HepG2 (cell line): ENCODE data around the gene TTC31. TPM values are rescaled to one million over a fixed set of nuclear protein-coding genes. Genes with fewer than 3 reads are reported as not detected.

ENCODE experiments used
- ARID2 ChIP-seq: sonication (generic); formaldehyde crosslinking; IDR thresholded peaks from 2 replicates; pipeline ENCODE4 v1.8.1; 2022; ENCODE audit warnings: mild to moderate bottlenecking, missing genetic modification reagents, borderline replicate concordance
- GATAD2A ChIP-seq: IDR thresholded peaks from 2 replicates; pipeline ENCODE4 v1.6.1; 2016
- HDAC2 ChIP-seq: sonication (generic); formaldehyde crosslinking; IDR thresholded peaks from 2 replicates; pipeline ENCODE4 v1.4.0; 2020; ENCODE audit warnings: missing genetic modification reagents
- HES4 ChIP-seq: sonication (generic); formaldehyde crosslinking; IDR thresholded peaks from 2 replicates; pipeline ENCODE4 v1.9.0; 2021; ENCODE audit warnings: mild to moderate bottlenecking, missing genetic modification reagents, borderline replicate concordance
- HNRNPK ChIP-seq: fragments of 200-400 bp; formaldehyde crosslinking; IDR thresholded peaks from 2 replicates; pipeline ENCODE4 v1.6.1; 2018; ENCODE audit warnings: low read length, low read depth, moderate library complexity, mild to moderate bottlenecking; ENCODE audit not compliant: poor library complexity, severe bottlenecking
- MAZ ChIP-seq, 2 experiments: sonication (generic) in 1 of 2; formaldehyde crosslinking in 1 of 2; IDR thresholded peaks; 2 replicates each; pipeline versions ENCODE4 v1.5.0 to v1.6.1; 2012 to 2020; ENCODE audit warnings: low read depth in 2 of 2, mild to moderate bottlenecking in 2 of 2, borderline replicate concordance in 1 of 2, improper control_type of control experiment in 1 of 2, low read length in 1 of 2, missing genetic modification reagents in 1 of 2, moderate library complexity in 1 of 2
- POLR2A ChIP-seq, 2 experiments: IDR thresholded peaks; 2 replicates each; pipeline ENCODE4 v1.6.1; 2011; ENCODE audit warnings: low read depth in 2 of 2, low read length in 2 of 2, mild to moderate bottlenecking in 1 of 2, moderate library complexity in 1 of 2; ENCODE audit not compliant: insufficient read depth in 1 of 2
- PPARG ChIP-seq: conservative IDR thresholded peaks from 2 replicates; pipeline ENCODE4 v1.6.1; 2016; ENCODE audit warnings: missing biosample characterization, missing genetic modification reagents
- RARG ChIP-seq: sonication (generic); formaldehyde crosslinking; IDR thresholded peaks from 2 replicates; pipeline ENCODE4 v1.4.0; 2020; ENCODE audit warnings: low read depth, mild to moderate bottlenecking, missing genetic modification reagents
- SOX6 ChIP-seq, 2 experiments: fragments of 450-650 bp in 1 of 2; sonication (generic) in 1 of 2; formaldehyde crosslinking in 1 of 2; IDR thresholded peaks; 2 replicates each; pipeline versions ENCODE4 v1.4.0 to v1.6.1; 2017 to 2020; ENCODE audit warnings: antibody characterized with exemption in 1 of 2, mild to moderate bottlenecking in 1 of 2, missing genetic modification reagents in 1 of 2
- SPEN ChIP-seq: sonication (generic); formaldehyde crosslinking; IDR thresholded peaks from 2 replicates; pipeline ENCODE4 v1.5.1; 2020; ENCODE audit warnings: low read depth, mild to moderate bottlenecking, missing genetic modification reagents
- TARDBP ChIP-seq: sonication (generic); formaldehyde crosslinking; IDR thresholded peaks from 2 replicates; pipeline ENCODE4 v1.8.0; 2022; ENCODE audit warnings: mild to moderate bottlenecking, missing genetic modification reagents
- TOE1 ChIP-seq: sonication (generic); formaldehyde crosslinking; IDR thresholded peaks from 2 replicates; pipeline ENCODE4 v1.4.0; 2020; ENCODE audit warnings: mild to moderate bottlenecking, missing genetic modification reagents
- XRCC5 ChIP-seq: fragments of 200-400 bp; formaldehyde crosslinking; optimal IDR thresholded peaks from 2 replicates; pipeline ENCODE3; 2017; ENCODE audit warnings: mild to moderate bottlenecking, low read length
- ZBTB14 ChIP-seq: sonication (generic); formaldehyde crosslinking; IDR thresholded peaks from 2 replicates; pipeline ENCODE4 v1.4.0; 2020; ENCODE audit warnings: missing genetic modification reagents
- ZMYM3 ChIP-seq: sonication (generic); formaldehyde crosslinking; IDR thresholded peaks from 2 replicates; pipeline ENCODE4 v1.5.1; 2020; ENCODE audit warnings: mild to moderate bottlenecking, missing genetic modification reagents
- ZNF205 ChIP-seq: IDR thresholded peaks from 2 replicates; pipeline ENCODE4 v1.6.1; 2018; ENCODE audit warnings: missing biosample characterization, missing genetic modification reagents
- ZNF251 ChIP-seq: sonication (generic); formaldehyde crosslinking; IDR thresholded peaks from 2 replicates; pipeline ENCODE4 v1.9.0; 2021; ENCODE audit warnings: mild to moderate bottlenecking, missing genetic modification reagents
- ZNF333 ChIP-seq: sonication (generic); formaldehyde crosslinking; IDR thresholded peaks from 2 replicates; pipeline ENCODE4 v1.4.0; 2020; ENCODE audit warnings: mild to moderate bottlenecking, missing genetic modification reagents, borderline replicate concordance
- ZNF678 ChIP-seq: sonication (generic); formaldehyde crosslinking; IDR thresholded peaks from 2 replicates; pipeline ENCODE4 v1.4.0; 2020; ENCODE audit warnings: mild to moderate bottlenecking, missing genetic modification reagents
- ZNF776 ChIP-seq: sonication (generic); formaldehyde crosslinking; IDR thresholded peaks from 2 replicates; pipeline ENCODE4 v1.4.0; 2020; ENCODE audit warnings: mild to moderate bottlenecking, missing genetic modification reagents
- ZNF788 ChIP-seq: sonication (generic); formaldehyde crosslinking; IDR thresholded peaks from 2 replicates; pipeline ENCODE4 v1.5.0; 2020; ENCODE audit warnings: mild to moderate bottlenecking, missing genetic modification reagents, borderline replicate concordance
- ZNF850 ChIP-seq: sonication (generic); formaldehyde crosslinking; conservative IDR thresholded peaks from 2 replicates; pipeline ENCODE4 v1.9.0; 2021; ENCODE audit warnings: mild to moderate bottlenecking, missing genetic modification reagents
- ZSCAN9 ChIP-seq: IDR thresholded peaks from 2 replicates; pipeline ENCODE4 v1.6.1; 2016; ENCODE audit warnings: borderline replicate concordance
- polyA plus RNA-seq, 8 experiments: library from polyadenylated mRNA; depleted of rRNA in 3 of 8; stranded (reverse) in 7 of 8; unstranded in 1 of 8; fragments of >200 nt; fragmentation: Illumina TruSeq in 4 of 8; extraction: Trizol in 4 of 8; gene quantifications; 2 replicates each; pipeline versions ENCODE4 v1.2.1 to v1.2.3, GENCODE V29; 2011 to 2016; ENCODE audit warnings: low read depth in 4 of 8, missing spikeins in 1 of 8, mixed read lengths in 1 of 8; ENCODE audit not compliant: insufficient read depth in 1 of 8
- total RNA-seq, 5 experiments: library from RNA; depleted of rRNA; stranded (reverse); fragments of >200 nt; fragmentation: Illumina TruSeq; extraction: Trizol; gene quantifications; 2 replicates each; pipeline ENCODE4 v1.2.3, GENCODE V29; 2016; ENCODE audit warnings: low read depth in 1 of 5
- TF ChIP-seq, protein P1 (sequence below): IDR thresholded peaks from 2 replicates; pipeline ENCODE4 v1.6.1; 2012; ENCODE audit warnings: inconsistent platforms
- TF ChIP-seq, protein P2 (sequence below): sonication (generic); formaldehyde crosslinking; IDR thresholded peaks from 2 replicates; pipeline ENCODE4 v1.5.0; 2020; ENCODE audit warnings: mild to moderate bottlenecking, missing genetic modification reagents
- TF ChIP-seq, protein P3 (sequence below): IDR thresholded peaks from 2 replicates; pipeline ENCODE4 v1.6.1; 2016; ENCODE audit warnings: missing genetic modification reagents, missing compliant biosample characterization

The TTC31 gene
- total and polyA plus RNA-seq, 2 of the 13 experiments (the other 11 are each of a cell fraction or from before 2014, with no cell fraction given): 28.3 to 39.5 TPM

DNA sequence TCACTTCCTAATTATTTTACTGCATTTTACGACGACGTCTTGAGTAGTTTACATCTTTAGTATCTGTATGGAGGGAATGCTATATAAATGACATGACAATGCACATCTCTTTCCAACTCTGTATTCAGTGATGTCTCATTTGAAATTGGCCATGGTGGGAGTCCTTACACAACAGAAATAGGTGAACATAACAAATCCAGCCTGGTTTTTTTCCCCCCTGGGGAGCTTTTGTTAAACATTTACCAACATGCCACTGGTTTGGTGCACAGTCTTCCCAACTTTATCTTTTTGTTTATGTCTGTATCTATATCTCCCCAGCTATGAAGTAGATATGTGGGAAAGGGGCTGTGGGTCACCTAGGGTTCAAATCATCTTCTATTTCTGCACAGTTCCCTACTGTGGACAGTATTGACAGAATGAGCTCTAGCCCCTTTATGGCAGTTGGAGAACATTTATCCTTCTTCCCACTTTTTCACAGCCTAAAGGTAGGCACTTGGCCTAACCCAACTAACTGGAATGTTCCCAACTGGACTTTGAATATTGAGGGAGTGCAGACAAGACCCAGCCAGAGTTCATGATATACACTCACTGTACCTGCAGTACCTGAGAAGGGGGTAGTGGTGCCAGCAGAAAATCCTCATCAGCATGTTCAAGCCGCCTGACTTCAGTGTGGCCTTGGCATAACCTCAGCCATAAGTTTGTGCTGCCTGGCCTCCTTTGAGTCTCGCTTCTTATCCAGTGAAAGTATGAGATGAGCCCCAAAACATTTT lies 35.5 kb upstream of the TTC31 start (continued):
- peak; percentile 73; the same call in 1 of the 2 replicates for TF ChIP-seq ZSCAN9 (CRISPR knock-in tag)
- TF ChIP-seq TOE1 (CRISPR knock-in tag): 0 out of 2 replicates have a peak, but pooled peaks have one; percentile 60
- TF ChIP-seq, protein P1, sequence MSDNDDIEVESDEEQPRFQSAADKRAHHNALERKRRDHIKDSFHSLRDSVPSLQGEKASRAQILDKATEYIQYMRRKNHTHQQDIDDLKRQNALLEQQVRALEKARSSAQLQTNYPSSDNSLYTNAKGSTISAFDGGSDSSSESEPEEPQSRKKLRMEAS: no peak
- TF ChIP-seq POLR2A (IDR thresholded peaks at IDR 0.05; ENCODE audit: insufficient read depth in 1 of 2, low read depth in 2 of 2, low read length in 2 of 2): peak in 1 of 2 experiments; percentile 44; a peak in 1 of 4 replicates
- TF ChIP-seq ZNF205 (CRISPR knock-in tag): no peak
- TF ChIP-seq, protein P2, sequence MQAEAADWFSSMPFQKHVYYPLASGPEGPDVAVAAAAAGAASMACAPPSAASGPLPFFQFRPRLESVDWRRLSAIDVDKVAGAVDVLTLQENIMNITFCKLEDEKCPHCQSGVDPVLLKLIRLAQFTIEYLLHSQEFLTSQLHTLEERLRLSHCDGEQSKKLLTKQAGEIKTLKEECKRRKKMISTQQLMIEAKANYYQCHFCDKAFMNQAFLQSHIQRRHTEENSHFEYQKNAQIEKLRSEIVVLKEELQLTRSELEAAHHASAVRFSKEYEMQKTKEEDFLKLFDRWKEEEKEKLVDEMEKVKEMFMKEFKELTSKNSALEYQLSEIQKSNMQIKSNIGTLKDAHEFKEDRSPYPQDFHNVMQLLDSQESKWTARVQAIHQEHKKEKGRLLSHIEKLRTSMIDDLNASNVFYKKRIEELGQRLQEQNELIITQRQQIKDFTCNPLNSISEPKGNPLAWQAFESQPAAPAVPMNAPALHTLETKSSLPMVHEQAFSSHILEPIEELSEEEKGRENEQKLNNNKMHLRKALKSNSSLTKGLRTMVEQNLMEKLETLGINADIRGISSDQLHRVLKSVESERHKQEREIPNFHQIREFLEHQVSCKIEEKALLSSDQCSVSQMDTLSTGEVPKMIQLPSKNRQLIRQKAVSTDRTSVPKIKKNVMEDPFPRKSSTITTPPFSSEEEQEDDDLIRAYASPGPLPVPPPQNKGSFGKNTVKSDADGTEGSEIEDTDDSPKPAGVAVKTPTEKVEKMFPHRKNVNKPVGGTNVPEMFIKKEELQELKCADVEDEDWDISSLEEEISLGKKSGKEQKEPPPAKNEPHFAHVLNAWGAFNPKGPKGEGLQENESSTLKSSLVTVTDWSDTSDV: no peak
- TF ChIP-seq, protein P3, sequence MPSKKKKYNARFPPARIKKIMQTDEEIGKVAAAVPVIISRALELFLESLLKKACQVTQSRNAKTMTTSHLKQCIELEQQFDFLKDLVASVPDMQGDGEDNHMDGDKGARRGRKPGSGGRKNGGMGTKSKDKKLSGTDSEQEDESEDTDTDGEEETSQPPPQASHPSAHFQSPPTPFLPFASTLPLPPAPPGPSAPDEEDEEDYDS: peak; percentile 61
- TF ChIP-seq HNRNPK: no peak
- no peak for TF ChIP-seq HES4 (CRISPR knock-in tag)
- no peak for TF ChIP-seq ZBTB14 (CRISPR knock-in tag)
- no peak for TF ChIP-seq ARID2
- TF ChIP-seq HDAC2 (CRISPR knock-in tag): peak; percentile 59
- no peak for TF ChIP-seq ZNF850 (CRISPR knock-in tag)
- peak; percentile 39; the same call in 1 of the 2 replicates for TF ChIP-seq PPARG (CRISPR knock-in tag)
- TF ChIP-seq SPEN (CRISPR knock-in tag): peak; percentile 21; the same call in 1 of the 2 replicates
- no peak for TF ChIP-seq ZNF776 (CRISPR knock-in tag)
- no peak for TF ChIP-seq TARDBP (CRISPR knock-in tag)
- no peak for TF ChIP-seq ZNF678 (CRISPR knock-in tag)
- TF ChIP-seq ZNF251: no peak
- no peak for TF ChIP-seq XRCC5
- no peak for TF ChIP-seq ZNF333 (CRISPR knock-in tag)
- TF ChIP-seq ZMYM3 (CRISPR knock-in tag): no peak
- no peak for TF ChIP-seq MAZ (IDR thresholded peaks at IDR 0.05; ENCODE audit: borderline replicate concordance, low read depth, low read length)
- 0 out of 2 replicates have a peak, but pooled peaks have one; percentile 16 for TF ChIP-seq MAZ (CRISPR knock-in tag; IDR thresholded peaks at IDR 0.05; ENCODE audit: low read depth)
- no peak for TF ChIP-seq SOX6 (IDR thresholded peaks at IDR 0.05)
- TF ChIP-seq SOX6 (CRISPR knock-in tag; IDR thresholded peaks at IDR 0.05): peak; percentile 6; the same call in 1 of the 2 replicates
- no peak for TF ChIP-seq RARG (CRISPR knock-in tag)
- no peak for TF ChIP-seq ZNF788 (CRISPR knock-in tag)
- peak; percentile 50 for TF ChIP-seq GATAD2A (CRISPR knock-in tag)
